ENCODE results near the gene HDAC5.

GRCh38 chr17:44119798-44120197, 3.6 kb downstream of the HDAC5 start:
- TF ChIP-seq YY1 (IDR thresholded peaks at IDR 0.05; ENCODE audit: insufficient read depth, insufficient read length) (no peak), SUZ12 (IDR thresholded peaks at IDR 0.05; ENCODE audit: extremely low read depth, insufficient read depth, insufficient read length) (no peak)
